NCI-H510A treated with DMSO at 0.1 percent for 48 hours (cell line): ENCODE data around the gene SLC25A17.
"Not testable (repeated sequence)": the region's sequence is repeated elsewhere in the genome, so short reads cannot be mapped to it uniquely, and the experiment has no call there.

Source experiments
- DNase-seq: peaks from one replicate; lab custom pipeline; 2025; lab: John Stamatoyannopoulos, UW

SLC25A17 gene

GRCh38 chr22:40818747-40819598 is at the start of gene SLC25A17:
Gene SLC25A17 (minus strand): TSS chr22:40819346. CDS start chr22:40819248, 98 bp downstream.
- peak; percentile 74 for DNase-seq

- not testable (repeated sequence) for DNase-seq
These were observed 49.2 kb upstream of the SLC25A17 start for GRCh38 chr22:40868379-40868778.

DNA sequence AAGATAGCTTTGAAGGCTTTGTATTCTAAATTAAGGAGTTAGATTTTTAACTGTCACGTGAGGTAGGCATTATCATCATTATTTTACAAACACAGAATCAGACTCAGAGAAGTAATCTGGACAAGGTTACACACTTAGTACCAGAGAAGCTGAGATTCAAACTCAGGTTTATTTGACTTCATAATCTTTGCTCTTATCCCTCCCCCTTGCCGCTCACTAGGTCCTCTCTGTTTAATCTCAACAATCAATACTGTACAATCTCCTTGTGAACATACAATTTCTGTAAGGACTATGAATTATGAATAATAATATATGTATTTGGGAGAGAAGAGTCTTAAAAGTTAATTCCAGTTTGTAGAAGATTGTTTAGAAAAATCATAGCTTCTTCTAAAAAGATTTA is 48.0 kb upstream of the SLC25A17 start:
- DNase-seq = no peak

DNA sequence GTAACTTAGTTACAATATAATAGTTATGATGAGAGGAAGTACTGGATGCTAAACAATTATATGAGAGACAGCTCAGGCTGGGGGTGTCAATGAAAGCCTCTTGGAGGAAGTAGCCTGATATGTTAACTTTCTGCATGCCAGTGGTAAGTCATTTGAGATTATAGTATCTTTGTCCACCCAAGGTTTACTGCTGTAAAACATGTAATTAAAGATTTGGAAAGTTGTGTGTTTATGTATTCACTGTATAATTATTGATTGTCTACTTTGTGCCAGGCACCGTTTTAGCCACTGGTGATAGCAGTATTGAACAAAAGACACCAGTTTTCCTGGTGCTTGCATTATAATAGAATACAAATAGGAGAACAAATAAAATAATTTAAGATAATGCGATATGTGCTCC is 43.4 kb upstream of the SLC25A17 start:
- no peak for DNase-seq

DNA sequence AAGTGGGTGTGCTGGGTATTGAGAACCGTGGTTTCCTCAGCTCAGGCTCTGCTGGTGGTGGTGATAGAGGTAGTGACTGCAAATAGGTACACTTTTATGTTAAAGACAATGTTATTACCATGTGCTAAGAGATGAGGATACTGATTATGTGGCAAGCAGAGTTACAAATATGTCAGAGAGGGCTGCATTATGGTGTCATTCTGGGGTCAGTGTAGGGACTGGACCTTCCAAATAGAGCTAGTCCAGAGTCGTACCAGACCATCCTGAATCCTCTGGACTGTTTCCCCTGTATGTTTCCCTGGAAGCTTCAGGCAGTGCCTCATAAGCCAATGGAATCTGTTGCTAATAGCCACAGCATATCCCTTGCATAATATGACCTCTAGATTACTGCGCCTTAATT is 42.9 kb upstream of the SLC25A17 start, which contains the start of gene DNAJB7:
Gene DNAJB7, minus strand, starts transcription at position 101 of the 400 bp plus-strand sequence. CDS start 119 bp downstream, outside the sequence.
- no peak for DNase-seq

DNA sequence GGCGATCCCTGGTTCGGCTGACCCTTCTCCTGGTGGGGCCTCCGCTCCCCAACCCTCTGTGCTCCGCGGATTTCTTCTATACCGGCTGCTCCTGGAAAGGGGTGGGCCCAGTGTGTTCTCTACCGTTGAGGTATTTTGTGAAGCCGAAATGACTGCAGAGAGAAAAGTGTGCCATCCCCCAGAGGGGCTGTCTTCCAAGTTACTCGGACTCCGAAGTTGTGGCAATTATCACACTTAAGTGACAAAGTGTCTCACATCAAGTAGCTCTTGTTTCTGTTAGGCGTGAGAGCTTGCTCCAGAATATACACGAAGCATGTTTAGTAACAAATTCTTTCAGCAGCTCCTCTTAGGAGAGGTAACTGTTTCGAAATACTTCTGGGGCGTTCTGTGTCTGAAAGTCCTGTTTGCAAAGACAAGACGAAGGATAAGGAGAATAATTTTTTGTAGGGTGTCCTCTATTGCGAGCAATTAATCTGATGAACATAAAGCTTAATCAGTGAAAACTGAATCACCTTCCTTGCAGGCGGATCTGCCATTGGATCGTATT is 38.2 kb upstream of the SLC25A17 start:
- DNase-seq = no peak

DNA sequence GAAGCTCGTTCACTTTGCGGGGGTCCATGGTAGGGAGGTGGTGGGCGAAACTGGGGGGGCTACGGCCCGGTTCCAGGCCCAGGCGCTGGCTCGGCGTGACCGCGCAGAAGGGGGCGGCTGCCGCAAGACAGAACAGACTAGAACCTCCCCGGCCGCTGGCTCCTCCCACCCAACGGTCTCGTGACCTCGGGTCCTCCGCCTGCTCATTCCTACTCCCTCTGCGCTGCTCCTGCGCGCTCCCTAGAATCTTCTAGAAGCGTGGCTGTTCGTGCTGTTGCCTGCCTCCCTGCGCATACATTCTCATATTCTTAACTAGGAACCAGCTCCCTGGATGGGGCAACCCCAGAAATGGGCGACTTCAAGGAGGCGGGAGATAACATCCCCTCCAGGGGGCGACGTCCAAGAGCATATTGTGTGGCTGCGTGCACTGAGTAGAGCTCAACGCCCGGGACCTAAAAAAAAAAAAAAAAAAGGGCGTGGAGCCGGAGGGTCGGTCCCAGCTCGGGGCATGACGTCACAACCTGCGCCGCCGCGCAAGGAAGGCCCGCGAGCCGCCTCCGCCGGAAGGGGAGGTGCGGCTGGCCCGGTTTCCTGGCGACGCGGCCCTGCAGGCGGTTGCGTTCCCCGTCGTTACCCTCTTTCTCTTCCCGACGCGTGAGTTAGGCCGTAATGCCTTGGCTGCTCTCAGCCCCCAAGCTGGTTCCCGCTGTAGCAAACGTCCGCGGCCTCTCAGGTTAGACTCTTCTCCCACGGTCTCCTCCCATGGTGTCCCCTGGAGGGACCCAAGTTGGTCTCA is 37.6 kb upstream of the SLC25A17 start, which contains the start of the genes ST13 and XPNPEP3:
Gene ST13, minus strand, starts transcription at position 127 of the 796 bp plus-strand sequence. Its CDS starts 99 bp downstream, at position 28.
Gene XPNPEP3, plus strand, starts transcription at position 636 of the 796 bp plus-strand sequence. Its CDS starts 34 bp downstream, at position 670.
- peak; percentile 84 for DNase-seq

GRCh38 chr22:40855979-40856512 is 36.9 kb upstream of the SLC25A17 start:
- DNase-seq = no peak

GRCh38 chr22:40855071-40855978 is 36.2 kb upstream of the SLC25A17 start:
- no peak for DNase-seq

GRCh38 chr22:40853961-40854360 is 34.8 kb upstream of the SLC25A17 start:
- no peak for DNase-seq

- no peak for DNase-seq
These were observed 34.2 kb upstream of the SLC25A17 start for GRCh38 chr22:40853333-40853732.

DNA sequence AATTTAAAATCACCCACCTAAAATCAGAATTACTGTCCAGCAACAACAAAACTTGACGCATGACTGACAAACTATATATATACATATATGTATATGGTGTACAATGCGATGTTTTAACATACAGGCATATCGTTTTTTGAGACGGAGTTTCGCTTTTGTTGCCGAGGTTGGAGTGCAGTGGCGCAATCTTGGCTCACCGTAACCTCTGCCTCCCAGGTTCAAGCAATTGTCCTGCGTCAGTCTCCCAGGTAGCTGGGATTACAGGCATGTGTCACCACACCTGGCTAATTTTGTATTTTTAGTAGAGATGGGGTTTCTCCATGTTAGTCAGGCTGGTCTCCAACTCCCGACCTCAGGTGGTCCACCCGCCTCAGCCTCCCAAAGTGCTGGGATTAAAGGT is 26.7 kb upstream of the SLC25A17 start:
- not testable (repeated sequence) for DNase-seq

DNA sequence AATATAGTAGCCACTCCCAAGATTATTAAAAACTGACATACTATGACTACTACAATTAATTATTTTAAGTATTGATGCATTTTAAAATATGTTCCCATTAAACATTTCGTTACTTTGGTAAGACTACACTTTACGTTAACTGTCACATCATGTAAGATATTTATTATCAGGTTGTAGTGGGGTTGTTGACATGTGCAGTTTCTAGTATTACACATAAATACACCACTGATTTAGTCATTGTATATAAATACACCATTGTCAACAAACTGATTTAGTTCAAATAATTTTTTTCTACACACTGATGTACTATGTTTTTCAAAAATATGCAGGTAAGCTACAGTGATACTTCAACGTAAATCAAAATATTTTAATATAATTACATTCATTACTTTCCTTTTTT is 25.8 kb upstream of the SLC25A17 start:
- DNase-seq = no peak

- no peak for DNase-seq
These were observed 19.3 kb upstream of the SLC25A17 start for GRCh38 chr22:40838486-40838885.

DNA sequence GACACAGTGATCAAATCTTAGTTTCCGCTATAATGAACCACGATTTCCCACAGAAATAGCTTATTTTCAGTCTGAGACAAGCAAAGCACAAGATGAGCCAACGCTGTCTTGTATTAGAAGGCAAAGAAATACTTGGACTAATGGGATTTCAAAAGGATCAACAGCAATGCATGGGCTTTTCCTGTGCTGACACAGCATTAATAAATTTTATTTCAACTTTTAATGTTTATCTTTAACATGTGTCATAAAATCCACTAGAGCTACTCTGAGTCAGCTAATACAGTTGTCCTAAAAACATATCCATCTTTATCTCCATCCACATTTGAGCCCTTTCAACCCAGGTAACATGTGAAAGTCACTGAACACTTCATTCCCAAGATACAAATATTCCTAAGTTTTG is 15.5 kb upstream of the SLC25A17 start:
- no peak for DNase-seq

DNA sequence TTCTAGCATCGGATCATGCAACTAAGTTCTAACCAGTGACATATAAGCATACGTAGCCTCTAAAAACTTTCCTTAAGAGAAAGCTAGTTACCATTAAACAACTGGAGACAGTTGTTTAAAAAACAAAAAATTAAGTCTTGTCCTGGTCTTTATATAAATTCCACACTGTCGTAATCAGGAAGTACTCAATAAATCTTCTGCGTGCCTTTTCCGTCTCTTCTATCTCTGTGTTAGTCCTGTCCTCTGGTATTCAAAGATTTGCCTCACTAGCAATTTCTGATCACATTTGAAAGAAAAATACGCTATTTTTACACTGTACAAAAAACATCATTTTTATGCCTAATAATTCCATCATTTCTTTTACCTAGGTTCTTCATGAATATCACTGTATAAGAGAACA is 10.0 kb upstream of the SLC25A17 start:
- DNase-seq = no peak

DNA sequence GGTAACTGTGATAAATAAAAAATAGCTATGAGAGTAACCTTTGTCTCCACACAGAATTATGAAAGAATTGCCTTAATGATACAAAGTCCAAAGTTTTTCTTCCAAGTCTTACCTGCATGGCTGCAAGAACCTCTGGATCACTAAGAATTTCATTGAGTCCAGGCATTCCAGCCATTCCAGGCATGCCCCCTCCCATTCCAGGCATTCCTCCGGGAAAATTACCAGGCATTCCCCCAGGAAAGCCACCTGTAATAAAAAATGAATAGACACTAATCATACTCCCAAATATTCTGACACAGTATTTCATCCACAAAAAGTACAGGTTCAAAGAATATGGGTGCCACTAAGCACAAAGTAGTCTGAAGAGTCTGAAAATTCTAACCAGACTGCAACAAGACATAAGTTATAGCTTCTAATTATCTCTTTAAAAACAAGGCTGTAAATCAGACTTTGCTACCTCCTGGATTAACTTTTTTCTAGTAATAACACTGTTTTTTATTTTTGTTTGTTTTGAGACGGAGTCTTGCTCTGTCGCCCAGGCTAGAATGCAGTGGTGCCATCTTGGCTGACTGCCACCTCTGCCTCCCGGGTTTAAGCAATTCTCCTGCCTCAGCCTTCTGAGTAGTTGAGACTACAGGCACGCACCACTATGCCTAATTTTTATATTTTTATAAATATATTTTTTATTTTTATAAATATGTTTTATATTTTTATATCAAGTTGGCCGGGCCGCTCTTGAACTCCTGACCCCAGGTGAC is 8.0 kb upstream of the SLC25A17 start:
- no peak for DNase-seq

DNA sequence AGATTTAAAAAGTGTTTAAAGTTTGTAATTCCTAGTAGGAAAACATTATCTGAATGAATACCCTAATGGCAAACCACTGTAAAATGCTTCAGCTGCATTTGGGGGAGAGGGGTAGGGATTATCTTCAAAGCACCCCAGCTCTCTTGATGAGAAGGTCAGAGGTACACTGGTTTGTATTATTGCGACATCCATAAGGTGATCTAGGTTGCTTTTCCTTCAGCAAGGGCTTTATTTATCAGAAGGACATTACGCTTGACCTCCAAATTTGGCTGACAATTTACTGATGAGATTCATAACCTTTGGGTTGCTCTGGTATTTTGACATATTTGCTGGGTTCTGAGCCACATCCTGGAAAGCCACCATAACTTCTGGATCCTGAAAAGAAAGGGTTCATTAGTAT is 7.1 kb upstream of the SLC25A17 start:
- not testable (repeated sequence) for DNase-seq

GRCh38 chr22:40823426-40823825 is 4.3 kb upstream of the SLC25A17 start:
- no peak for DNase-seq

DNA sequence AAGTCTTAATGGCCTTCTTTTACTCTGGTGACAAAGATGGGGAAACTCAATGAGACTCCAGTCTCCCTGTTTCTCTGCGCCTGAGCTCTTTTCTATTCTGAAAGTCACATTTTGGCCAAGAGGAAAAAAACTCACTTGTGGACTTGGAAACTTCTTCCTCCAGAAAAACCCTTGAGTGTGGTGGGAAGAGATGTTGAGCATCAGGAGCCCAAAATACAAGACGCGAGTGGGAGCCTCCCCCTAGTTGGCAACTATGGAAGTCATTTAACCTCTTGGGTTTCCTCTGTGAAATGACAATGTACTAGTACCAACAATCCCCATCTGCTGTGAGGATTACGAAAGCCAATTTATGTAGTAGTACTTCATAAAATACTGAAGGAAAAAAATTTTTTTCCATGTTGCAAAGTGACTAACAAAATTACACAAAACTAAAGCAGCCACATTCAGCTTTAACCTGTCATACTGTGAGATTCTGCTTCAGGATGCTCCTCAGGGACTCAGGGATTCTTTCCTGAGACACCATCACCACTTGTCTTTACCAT is 524 bp upstream of the SLC25A17 start:
- DNase-seq = no peak
